ENCODE data around the gene ADGRL2.

Gene ADGRL2

GRCh38 chr1:81912383-81912782, 111.6 kb downstream of the ADGRL2 start:
- DNase-seq (ENCODE audit: low spot score), result no peak

- DNase-seq (ENCODE audit: low spot score), result no peak
These were observed 115.2 kb downstream of the ADGRL2 start for GRCh38 chr1:81915937-81916336.

GRCh38 chr1:81920245-81920740, 119.6 kb downstream of the ADGRL2 start:
- no peak for DNase-seq (ENCODE audit: low spot score)

- no peak for DNase-seq (ENCODE audit: low spot score)
These were observed 120.2 kb downstream of the ADGRL2 start for GRCh38 chr1:81920886-81921285.

DNA sequence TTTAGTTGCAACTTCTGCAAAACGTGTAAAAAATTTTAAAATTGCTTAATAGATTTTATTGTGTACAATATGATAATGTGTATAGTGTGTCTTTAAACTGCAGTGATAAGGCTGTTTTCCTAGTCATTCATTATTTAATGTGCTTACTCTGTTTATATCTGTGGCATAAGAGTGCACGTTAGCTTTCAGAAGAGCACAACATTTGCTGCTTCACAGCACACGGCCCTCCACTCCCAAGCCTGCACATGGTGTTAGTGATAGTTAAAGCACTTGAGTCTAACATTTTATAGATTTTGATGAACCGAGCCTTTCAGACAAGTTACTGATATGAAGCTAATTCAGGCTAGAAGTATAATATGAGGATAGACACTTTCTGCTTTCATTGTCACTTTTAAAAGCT, 120.6 kb downstream of the ADGRL2 start:
- no peak for DNase-seq (ENCODE audit: low spot score)

DNA sequence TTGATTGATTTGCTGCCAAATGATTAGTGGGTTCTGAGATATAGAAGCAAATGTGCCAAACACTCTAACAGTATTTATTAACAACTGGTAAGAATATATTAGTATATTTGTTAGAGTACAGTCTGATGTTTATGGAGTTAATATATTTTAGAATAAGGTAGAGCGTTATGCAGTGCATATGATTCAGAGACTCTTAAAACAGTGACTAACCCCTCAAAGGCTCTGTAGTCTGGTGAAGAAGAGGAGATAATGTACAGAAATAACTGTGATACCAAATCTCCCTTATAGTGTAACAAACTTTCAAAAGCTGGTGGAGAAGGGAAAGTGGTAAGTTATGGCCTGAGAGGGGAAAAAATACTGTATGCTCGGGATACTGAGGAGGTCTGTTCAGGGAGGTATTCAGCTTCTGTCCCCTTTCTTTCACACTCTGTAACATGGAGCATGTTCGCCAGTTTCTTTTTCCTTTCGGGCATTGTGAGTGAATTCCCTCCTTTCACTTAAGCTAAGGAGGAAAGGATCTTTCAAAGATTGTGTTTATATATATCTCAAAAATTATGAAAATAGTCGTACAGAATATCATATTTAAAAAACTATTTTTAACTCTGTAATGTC, 121.2 kb downstream of the ADGRL2 start:
- DNase-seq (ENCODE audit: low spot score), result no peak

- DNase-seq (ENCODE audit: low spot score), result no peak
These were observed 122.2 kb downstream of the ADGRL2 start for GRCh38 chr1:81922955-81923354.

DNA sequence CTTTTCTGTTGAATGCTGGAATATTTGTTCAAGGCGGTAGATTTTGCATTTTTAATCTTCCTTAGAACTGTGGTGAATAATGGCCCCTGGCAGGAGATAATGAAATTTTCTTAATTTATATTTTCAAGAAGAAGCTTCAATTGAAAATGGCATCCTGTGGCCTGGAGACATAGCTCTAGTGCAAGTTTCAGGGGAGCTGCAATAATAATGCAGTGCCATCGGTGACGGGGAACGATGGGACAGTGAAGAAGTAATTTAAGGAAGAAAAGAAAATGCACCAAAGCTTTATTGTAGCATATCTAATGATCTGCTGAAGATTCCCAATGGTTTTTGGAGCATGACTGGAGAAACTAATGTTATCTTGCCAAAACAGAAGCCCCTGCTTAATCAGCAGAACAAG, 128.4 kb downstream of the ADGRL2 start:
- no peak for DNase-seq (ENCODE audit: low spot score)

- DNase-seq (ENCODE audit: low spot score), result no peak
These were observed 136.1 kb downstream of the ADGRL2 start for GRCh38 chr1:81936853-81937252.

- no peak for DNase-seq (ENCODE audit: low spot score)
These were observed 137.2 kb downstream of the ADGRL2 start for GRCh38 chr1:81937791-81938450.

GRCh38 chr1:81948495-81948894, 147.8 kb downstream of the ADGRL2 start:
- DNase-seq (ENCODE audit: low spot score), result no peak

DNA sequence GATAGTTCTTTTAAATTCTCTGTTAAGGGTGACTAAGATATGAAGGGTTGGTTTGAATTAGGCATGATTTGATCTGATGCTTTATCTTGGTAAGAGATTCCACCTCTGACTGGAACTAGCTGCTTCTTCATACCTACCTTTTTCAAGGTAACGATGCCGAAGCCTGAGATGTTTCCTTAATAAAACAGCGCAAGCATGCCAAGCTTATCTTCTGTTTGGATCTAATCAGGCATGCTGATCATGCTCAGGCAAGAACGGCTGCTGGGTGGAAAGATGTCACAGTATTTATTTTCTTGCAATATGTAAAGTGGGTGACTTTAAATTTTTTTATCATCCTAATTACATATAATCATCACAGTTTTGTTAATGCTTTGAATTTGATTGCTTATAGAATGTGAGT, 148.7 kb downstream of the ADGRL2 start:
- DNase-seq (ENCODE audit: low spot score), result no peak

DNA sequence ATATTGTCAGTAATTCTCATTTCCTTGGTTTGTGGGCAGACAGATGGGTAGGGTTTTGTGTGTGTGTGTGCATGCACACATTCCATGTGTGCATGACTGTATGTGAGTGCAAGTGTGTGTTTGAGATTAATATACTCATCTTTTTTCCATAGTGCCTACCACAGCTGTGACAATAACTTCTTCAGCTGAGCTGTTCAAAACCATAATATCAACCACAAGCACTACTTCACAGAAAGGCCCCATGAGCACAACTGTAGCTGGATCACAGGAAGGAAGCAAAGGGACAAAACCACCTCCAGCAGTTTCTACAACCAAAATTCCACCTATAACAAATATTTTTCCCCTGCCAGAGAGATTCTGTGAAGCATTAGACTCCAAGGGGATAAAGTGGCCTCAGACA, 149.3 kb downstream of the ADGRL2 start:
- no peak for DNase-seq (ENCODE audit: low spot score)

DNA sequence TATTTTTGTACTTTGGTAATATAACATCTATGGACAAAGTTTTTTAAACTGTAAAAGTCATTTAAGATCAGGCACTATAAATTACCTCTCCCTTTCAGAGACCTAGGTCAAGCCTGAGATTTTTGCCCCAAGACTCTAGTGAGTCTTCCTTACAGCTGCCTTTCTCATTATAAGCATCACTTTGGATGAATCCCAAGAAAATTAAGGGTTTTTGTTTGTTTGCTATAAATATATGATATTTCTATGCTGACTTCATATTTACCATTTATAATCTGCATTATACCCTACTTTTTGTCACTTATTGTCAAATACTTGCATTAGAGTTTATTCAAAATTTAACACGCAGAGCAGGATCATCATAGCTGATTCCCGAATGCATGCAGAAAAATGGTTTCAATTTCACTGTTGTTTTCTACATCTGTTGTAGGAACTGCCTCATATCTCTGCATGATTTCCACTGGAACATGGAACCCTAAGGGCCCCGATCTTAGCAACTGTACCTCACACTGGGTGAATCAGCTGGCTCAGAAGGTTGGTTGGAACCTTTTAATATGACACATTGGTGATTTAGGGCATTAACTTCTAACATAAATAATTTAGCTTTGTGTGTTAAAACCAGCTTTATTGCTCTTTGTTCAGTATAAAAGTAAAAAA, 150.0 kb downstream of the ADGRL2 start:
- no peak for DNase-seq (ENCODE audit: low spot score)

GRCh38 chr1:81954534-81955020, 153.8 kb downstream of the ADGRL2 start:
- no peak for DNase-seq (ENCODE audit: low spot score)

DNA sequence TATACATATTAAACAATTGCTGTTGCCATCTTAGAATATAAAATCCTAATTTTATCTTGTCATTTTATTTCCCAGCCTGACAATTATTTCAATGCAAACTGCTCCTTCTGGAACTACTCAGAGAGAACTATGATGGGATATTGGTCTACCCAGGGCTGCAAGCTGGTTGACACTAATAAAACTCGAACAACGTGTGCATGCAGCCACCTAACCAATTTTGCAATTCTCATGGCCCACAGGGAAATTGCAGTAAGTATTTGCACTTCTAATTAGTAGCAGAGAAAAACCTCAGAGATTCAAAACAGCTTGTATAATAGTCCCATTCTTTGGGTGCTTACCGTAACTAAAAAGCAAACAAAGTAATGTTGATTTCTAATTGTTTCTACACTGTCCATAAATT, 167.2 kb downstream of the ADGRL2 start:
- DNase-seq (ENCODE audit: low spot score), result no peak

GRCh38 chr1:81970416-81970815, 169.7 kb downstream of the ADGRL2 start:
- DNase-seq (ENCODE audit: low spot score), result no peak

DNA sequence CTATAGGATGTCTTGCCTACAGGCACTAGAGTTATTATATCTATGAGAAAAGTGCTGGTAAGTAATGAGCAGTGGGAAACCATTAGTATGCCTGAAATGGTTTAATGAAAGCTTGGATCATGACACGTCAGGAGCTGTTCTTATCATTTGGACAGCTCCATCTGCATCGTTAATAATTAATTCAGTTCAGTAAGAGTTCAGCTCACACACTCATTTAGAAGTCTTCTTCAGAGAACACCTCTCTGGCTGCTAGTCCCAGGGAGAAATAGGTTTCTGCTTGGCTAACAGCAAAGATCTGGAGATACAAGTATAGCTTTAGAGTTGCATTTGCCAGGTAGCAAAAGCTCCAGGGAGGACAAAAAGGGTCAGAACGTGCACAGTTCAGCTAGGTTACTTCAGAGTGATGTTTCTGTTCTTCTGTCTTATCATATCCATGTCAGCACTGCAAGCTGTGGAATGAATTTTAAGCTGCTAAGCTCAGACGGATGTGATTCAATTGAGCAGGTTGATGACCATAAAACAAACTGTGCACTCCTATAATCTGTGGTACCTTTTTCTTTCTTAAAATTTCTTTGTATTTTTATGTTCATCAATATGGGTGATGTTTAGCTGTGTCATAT, 173.6 kb downstream of the ADGRL2 start:
- no peak for DNase-seq (ENCODE audit: low spot score)

DNA sequence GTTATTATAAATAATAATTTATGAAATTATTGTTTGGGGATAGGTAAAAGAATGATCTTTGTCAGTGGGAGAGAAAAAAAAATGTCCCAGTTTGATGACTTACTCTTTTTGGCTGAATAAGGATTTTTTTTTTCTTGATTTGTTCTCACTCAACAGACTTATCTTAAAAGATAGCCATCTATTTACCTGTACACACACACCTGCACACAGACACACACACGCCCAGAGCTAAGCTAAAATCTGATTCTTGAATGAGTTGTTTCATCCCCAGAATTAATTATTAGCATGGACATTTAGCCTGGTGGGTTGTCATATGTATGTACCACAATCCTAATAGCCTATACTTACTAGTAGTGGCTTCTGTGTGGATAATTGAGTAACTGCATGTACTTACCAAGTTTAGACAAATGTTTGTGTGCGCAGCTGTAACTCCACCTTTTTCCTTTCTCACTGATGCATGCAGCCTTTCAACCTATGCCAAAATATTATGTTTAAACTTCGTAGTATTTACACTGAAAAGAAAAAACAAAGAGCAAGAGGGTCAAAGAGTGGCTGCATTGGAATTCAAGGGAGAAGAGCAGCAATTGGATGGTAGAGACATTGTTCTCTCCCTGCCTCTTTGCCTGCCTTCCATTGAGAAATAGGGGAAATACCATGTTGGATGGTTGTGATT, 174.3 kb downstream of the ADGRL2 start:
- no peak for DNase-seq (ENCODE audit: low spot score)

- no peak for DNase-seq (ENCODE audit: low spot score)
These were observed 175.8 kb downstream of the ADGRL2 start for GRCh38 chr1:81976539-81976938.

GRCh38 chr1:81978945-81979344, 178.2 kb downstream of the ADGRL2 start:
- no peak for DNase-seq (ENCODE audit: low spot score)

DNA sequence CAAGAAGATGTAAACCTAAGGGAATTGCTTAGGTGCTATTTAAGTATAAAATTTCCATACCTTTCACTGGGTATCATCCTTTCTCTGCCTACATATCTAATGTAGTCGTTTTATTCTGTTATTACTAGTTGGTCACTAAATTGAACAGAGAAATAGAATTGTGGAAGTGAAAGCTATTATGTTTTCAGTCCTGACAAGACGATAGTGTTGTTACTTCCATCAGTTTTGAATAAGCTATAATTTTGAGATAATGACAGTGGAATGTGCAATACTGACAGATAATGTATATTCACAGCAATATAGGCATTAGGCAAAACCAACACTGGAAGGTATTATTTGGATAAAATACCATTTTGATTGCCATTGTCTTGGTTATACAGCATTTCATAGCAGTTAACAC, 181.8 kb downstream of the ADGRL2 start:
- no peak for DNase-seq (ENCODE audit: low spot score)
